CD4-positive, alpha-beta T cell (primary cell): ENCODE results near the gene ARHGEF28. TPM values are rescaled to one million over a fixed set of nuclear protein-coding genes. Genes with fewer than 3 reads are reported as not detected.
A peak's percentile ranks its signal among the peaks of the same experiment; 100 is the strongest.

Experiments
- ATAC-seq: fragments of 200-7000 bp; cut with Tn5 transposase; one replicate; pipeline ENCODE4 v1.10.0; 2022; ENCODE audit warnings: mild to moderate bottlenecking; ENCODE audit not compliant: poor library complexity
- CTCF ChIA-PET: fragments of 350-600 bp; sonication (Branson Sonifier 250); formaldehyde crosslinking; loops from one replicate; lab custom pipeline; 2021; ENCODE audit warnings: antibody characterized with exemption, inconsistent platforms; lab: Charles Lee
- POLR2A ChIA-PET: fragments of 350-600 bp; sonication (Branson Sonifier 250); formaldehyde crosslinking; loops from one replicate; lab custom pipeline; 2021; ENCODE audit warnings: antibody characterized with exemption, inconsistent platforms; lab: Charles Lee
- DNase-seq, 14 experiments: peaks; one replicate each; pipeline ENCODE4 v3.0.0-alpha.2; 2013 to 2020; ENCODE audit warnings: mixed read lengths in 2 of 14
- H3K27ac ChIP-seq, 2 donors: one replicate each; pipeline versions ENCODE4 v1.5.1 to v1.7.0; 2013; ENCODE audit warnings: low read length in 2 of 2, low read depth in 1 of 2, mild to moderate bottlenecking in 1 of 2
- H3K27me3 ChIP-seq, 2 experiments: 1 replicate in 1 of 2; 2 replicates in 1 of 2; pipeline versions ENCODE4 v1.6.1 to v1.7.0; 2013; ENCODE audit warnings: low read length in 2 of 2, control low read depth in 1 of 2, mild to moderate bottlenecking in 1 of 2, moderate library complexity in 1 of 2; ENCODE audit not compliant: insufficient read depth in 2 of 2, control insufficient read depth in 1 of 2
- H3K36me3 ChIP-seq: one replicate; pipeline ENCODE4 v1.6.1; 2013; ENCODE audit warnings: low read length, control low read depth; ENCODE audit not compliant: insufficient read depth
- H3K4me1 ChIP-seq: one replicate; pipeline ENCODE4 v1.6.1; 2013; ENCODE audit warnings: low read length, control low read depth; ENCODE audit not compliant: insufficient read depth
- H3K4me3 ChIP-seq: one replicate; pipeline ENCODE4 v1.5.1; 2013; ENCODE audit warnings: mild to moderate bottlenecking, low read length, moderate library complexity
- H3K9me3 ChIP-seq, 2 experiments: 1 replicate in 1 of 2; 2 replicates in 1 of 2; pipeline versions ENCODE4 v1.6.1 to v1.7.0; 2013; ENCODE audit warnings: low read length in 2 of 2, mild to moderate bottlenecking in 2 of 2, control low read depth in 1 of 2, moderate library complexity in 1 of 2; ENCODE audit not compliant: control insufficient read depth in 1 of 2, insufficient read depth in 1 of 2
- H3K27ac Mint-ChIP-seq: one replicate; pipeline ENCODE4 v1.8.0; 2020; ENCODE audit warnings: mixed read lengths
- H3K27me3 Mint-ChIP-seq: one replicate; pipeline ENCODE4 v1.8.0; 2021; ENCODE audit warnings: mixed read lengths
- H3K36me3 Mint-ChIP-seq: one replicate; pipeline ENCODE4 v1.8.0; 2021; ENCODE audit warnings: low read depth, mixed read lengths
- H3K4me1 Mint-ChIP-seq: one replicate; pipeline ENCODE4 v1.8.0; 2021; ENCODE audit warnings: low read depth, mixed read lengths
- H3K4me3 Mint-ChIP-seq: one replicate; pipeline ENCODE4 v1.8.0; 2020; ENCODE audit warnings: mild to moderate bottlenecking, mixed read lengths
- H3K9me3 Mint-ChIP-seq: one replicate; pipeline ENCODE4 v1.8.0; 2020; ENCODE audit warnings: mixed read lengths
- intact Hi-C, 2 experiments: fragments of 100-400 bp; cut with DNase I in 1 of 2; cut with micrococcal nuclease in 1 of 2; formaldehyde crosslinking; loops; one replicate each; pipeline versions ENCODE4 v1.15.1 to v1.9.0; 2023 to 2025; cut with DNase I, micrococcal nuclease
- total RNA-seq, 174 experiments: library from RNA in 2 of 174; stranded (reverse) in 2 of 174; gene quantifications; one replicate each; pipeline ENCODE4 v1.2.3 and lab custom pipeline; 2021 to 2026
- TF ChIP-seq, protein P1 (sequence below): fragments of 200-600 bp; IDR thresholded peaks from one replicate; pipeline ENCODE4 v1.8.0; 2022; ENCODE audit warnings: antibody characterized with exemption, mild to moderate bottlenecking

Gene ARHGEF28
- total RNA-seq, 2 experiments from 2014 or later: not detected

DNA sequence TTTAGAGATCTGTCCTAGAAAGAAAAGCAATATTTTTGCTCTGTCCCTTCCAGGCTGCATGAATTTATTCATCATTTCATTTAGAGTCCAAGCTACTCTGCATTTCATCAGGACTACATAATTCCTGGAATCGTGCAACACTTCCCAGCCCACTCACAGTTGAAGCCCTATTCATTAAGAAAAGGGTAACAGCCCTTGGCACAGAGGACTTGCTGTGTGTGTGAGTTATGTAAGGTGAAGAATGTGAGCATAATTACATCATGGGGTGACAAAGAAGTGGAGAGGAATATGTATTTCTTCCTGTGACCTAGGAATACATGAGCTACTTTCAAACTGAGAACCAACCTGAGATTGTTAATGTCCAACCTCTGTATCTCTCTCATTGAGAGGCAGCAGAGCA is 317.4 kb downstream of the ARHGEF28 start:
- H3K4me1 Mint-ChIP-seq: no peaks in the 10 kb centered on the region
- H3K27ac Mint-ChIP-seq: no peak overlapping the region
- H3K36me3 Mint-ChIP-seq: no peaks in the 10 kb centered on the region
- no peak for ATAC-seq
- peaks cover 9% of the 10 kb centered on the region for H3K9me3 Mint-ChIP-seq
- CTCF ChIA-PET: no interaction called here
- Histone ChIP-seq H3K4me3 (no peak overlapping the region), H3K4me1 (no peaks in the 10 kb centered on the region), H3K27me3 (peaks cover 0 to 5% of the 10 kb centered on the region in 2 experiments), H3K36me3 (no peaks in the 10 kb centered on the region), H3K9me3 (peaks cover 0 to 7% of the 10 kb centered on the region in 2 experiments), H3K27ac (no peak overlapping the region)
- TF ChIP-seq, protein P1, sequence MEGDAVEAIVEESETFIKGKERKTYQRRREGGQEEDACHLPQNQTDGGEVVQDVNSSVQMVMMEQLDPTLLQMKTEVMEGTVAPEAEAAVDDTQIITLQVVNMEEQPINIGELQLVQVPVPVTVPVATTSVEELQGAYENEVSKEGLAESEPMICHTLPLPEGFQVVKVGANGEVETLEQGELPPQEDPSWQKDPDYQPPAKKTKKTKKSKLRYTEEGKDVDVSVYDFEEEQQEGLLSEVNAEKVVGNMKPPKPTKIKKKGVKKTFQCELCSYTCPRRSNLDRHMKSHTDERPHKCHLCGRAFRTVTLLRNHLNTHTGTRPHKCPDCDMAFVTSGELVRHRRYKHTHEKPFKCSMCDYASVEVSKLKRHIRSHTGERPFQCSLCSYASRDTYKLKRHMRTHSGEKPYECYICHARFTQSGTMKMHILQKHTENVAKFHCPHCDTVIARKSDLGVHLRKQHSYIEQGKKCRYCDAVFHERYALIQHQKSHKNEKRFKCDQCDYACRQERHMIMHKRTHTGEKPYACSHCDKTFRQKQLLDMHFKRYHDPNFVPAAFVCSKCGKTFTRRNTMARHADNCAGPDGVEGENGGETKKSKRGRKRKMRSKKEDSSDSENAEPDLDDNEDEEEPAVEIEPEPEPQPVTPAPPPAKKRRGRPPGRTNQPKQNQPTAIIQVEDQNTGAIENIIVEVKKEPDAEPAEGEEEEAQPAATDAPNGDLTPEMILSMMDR: no peak
- POLR2A ChIA-PET: no interaction called here
- H3K27me3 Mint-ChIP-seq: peaks cover 29% of the 10 kb centered on the region
- intact Hi-C loops: no loop called here
- DNase-seq: no peak
- no peak overlapping the region for H3K4me3 Mint-ChIP-seq

DNA sequence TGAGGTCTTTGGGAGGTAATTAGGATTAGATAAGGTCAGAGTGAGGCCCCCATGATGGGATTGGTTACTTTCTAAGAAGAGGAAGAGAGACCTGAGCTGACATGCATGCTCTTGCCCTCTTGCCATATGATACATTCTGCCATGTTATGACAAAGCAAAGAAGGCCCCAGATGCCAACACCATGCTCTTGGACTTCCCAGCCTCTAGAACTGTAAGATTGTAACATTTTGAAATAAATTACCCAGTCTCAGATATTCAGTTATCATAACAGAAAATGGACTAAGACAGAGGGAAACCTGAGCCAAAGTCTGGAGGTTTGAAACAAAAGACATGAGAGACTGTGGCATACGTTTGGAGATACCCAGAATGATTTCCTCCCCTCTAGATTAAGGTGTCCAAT is 318.6 kb downstream of the ARHGEF28 start:
- Histone ChIP-seq H3K36me3 (no peaks in the 10 kb centered on the region), H3K4me1 (no peaks in the 10 kb centered on the region), H3K4me3 (no peak overlapping the region), H3K27me3 (peaks cover 0 to 5% of the 10 kb centered on the region in 2 experiments), H3K27ac (no peak overlapping the region), H3K9me3 (peaks cover 0 to 7% of the 10 kb centered on the region in 2 experiments)
- H3K27ac Mint-ChIP-seq: no peak overlapping the region
- no peak for ATAC-seq
- TF ChIP-seq, protein P1: no peak
- H3K9me3 Mint-ChIP-seq: peaks cover 9% of the 10 kb centered on the region
- ChIA-PET POLR2A (no interaction called here), CTCF (no interaction called here)
- peaks cover 29% of the 10 kb centered on the region for H3K27me3 Mint-ChIP-seq
- H3K4me3 Mint-ChIP-seq: no peak overlapping the region
- H3K4me1 Mint-ChIP-seq: no peaks in the 10 kb centered on the region
- no peak for DNase-seq
- no peaks in the 10 kb centered on the region for H3K36me3 Mint-ChIP-seq
- intact Hi-C loops: no loop called here

DNA sequence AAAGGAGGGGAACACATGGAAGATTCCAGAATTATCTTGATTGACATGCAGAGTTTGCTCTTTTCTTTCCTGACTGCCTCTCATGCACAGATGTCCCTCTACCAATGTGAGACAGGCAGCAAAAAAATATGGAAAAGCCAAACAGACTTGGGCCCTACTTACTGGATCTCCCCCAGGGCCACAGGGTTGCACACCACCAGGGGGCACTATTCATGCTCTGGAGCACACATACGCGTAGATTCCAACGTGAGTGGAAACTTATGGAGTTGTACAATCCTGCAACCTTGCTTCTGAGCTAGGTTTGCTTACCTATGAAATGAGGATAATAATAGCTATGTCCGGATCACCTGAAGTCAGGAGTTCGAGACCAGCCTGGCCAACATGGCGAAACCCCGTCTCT is 319.5 kb downstream of the ARHGEF28 start:
- intact Hi-C loops: no loop called here
- ATAC-seq (no peak), DNase-seq (peak in 4 of 14 experiments; percentile 6 to 20 (median 15))
- no peaks in the 10 kb centered on the region for H3K4me1 ChIP-seq
- no peaks in the 10 kb centered on the region for H3K36me3 Mint-ChIP-seq
- no peaks in the 10 kb centered on the region for H3K4me1 Mint-ChIP-seq
- no peak overlapping the region for H3K4me3 Mint-ChIP-seq
- peaks cover 0 to 7% of the 10 kb centered on the region in 2 experiments for H3K9me3 ChIP-seq
- peaks cover 0 to 5% of the 10 kb centered on the region in 2 experiments for H3K27me3 ChIP-seq
- TF ChIP-seq, protein P1: no peak
- no peak overlapping the region for H3K27ac Mint-ChIP-seq
- ChIA-PET CTCF (no interaction called here), POLR2A (no interaction called here)
- no peak overlapping the region for H3K27ac ChIP-seq
- peaks cover 26% of the 10 kb centered on the region for H3K27me3 Mint-ChIP-seq
- H3K36me3 ChIP-seq: no peaks in the 10 kb centered on the region
- H3K4me3 ChIP-seq: no peak overlapping the region
- peaks cover 9% of the 10 kb centered on the region for H3K9me3 Mint-ChIP-seq
